Prostate gland (tissue), 2 donors: ENCODE results near the gene ADIRF.

Experiments used
- POLR2AphosphoS5 ChIP-seq: sonication (generic); formaldehyde crosslinking; IDR thresholded peaks from one replicate; pipeline ENCODE4 v1.6.1; 2017; ENCODE audit warnings: antibody characterized with exemption
- TF ChIP-seq, protein P1 (sequence below), 4 experiments: fragments of 200-600 bp in 2 of 4; fragments of 450-650 bp in 2 of 4; sonication (generic) in 2 of 4; IDR thresholded peaks; 1 replicate in 3 of 4; 2 replicates in 1 of 4; pipeline ENCODE4 v1.5.1; 2016 to 2019; ENCODE audit warnings: antibody characterized with exemption in 4 of 4, mild to moderate bottlenecking in 2 of 4, moderate library complexity in 2 of 4

DNA sequence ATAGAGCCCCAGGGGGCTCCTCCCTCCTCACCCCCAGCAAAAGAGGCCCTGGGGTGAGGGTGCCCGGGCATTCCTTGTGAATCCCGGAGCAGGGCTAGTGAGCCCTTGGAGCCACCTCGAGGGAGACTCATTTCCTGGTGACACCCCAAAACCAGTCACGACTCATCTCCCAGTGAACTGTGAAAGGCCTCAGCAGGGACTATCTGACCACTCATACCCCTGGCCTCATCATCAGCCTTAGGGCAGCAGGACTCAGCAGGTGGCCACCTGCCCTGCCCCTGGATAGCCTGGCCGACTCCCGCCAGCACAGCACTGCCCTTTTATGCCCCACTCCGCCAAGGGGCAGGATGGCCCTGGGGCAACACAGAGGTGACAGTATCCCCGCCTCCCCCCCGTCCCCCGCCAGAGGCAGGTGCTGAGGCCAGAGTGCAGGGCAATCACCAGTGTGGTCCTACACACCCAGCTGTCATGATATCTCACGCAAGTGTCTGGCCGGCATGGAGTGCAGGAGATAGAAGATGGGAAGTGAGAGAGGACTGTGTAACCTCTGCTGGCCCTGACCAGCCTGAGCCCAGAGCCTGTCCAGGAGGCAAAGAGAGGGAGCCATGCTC, 6.7 kb upstream of the ADIRF start:
- TF ChIP-seq, protein P1, sequence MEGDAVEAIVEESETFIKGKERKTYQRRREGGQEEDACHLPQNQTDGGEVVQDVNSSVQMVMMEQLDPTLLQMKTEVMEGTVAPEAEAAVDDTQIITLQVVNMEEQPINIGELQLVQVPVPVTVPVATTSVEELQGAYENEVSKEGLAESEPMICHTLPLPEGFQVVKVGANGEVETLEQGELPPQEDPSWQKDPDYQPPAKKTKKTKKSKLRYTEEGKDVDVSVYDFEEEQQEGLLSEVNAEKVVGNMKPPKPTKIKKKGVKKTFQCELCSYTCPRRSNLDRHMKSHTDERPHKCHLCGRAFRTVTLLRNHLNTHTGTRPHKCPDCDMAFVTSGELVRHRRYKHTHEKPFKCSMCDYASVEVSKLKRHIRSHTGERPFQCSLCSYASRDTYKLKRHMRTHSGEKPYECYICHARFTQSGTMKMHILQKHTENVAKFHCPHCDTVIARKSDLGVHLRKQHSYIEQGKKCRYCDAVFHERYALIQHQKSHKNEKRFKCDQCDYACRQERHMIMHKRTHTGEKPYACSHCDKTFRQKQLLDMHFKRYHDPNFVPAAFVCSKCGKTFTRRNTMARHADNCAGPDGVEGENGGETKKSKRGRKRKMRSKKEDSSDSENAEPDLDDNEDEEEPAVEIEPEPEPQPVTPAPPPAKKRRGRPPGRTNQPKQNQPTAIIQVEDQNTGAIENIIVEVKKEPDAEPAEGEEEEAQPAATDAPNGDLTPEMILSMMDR (IDR thresholded peaks at IDR 0.05): no peak
- TF ChIP-seq POLR2AphosphoS5: no peak
